T-helper 2 cell treated with Interferon-gamma antibody and Interleukin-4, amounts not matched to agents 100 ng/mL and 5 ng/mL, for 36 hours (primary cell): ENCODE data around the gene PDIA2. TPM values are rescaled to one million over a fixed set of nuclear protein-coding genes. Genes with fewer than 3 reads are reported as not detected.
"Not testable (repeated sequence)": the region's sequence is repeated elsewhere in the genome, so short reads cannot be mapped to it uniquely, and the experiment has no call there.

ENCODE experiments used
- intact Hi-C: fragments of 100-400 bp; cut with micrococcal nuclease; formaldehyde crosslinking; loops from one replicate; pipeline ENCODE4 v1.15.1; 2023
- total RNA-seq: library from RNA; stranded (reverse); gene quantifications from 2 replicates; pipeline ENCODE4 v1.2.3, GENCODE V29; 2022

The PDIA2 gene
- not detected in 2 replicates for total RNA-seq

- intact Hi-C loops = no loop called here
Observed at GRCh38 chr16:283033-283805, at the start of gene PDIA2. Gene PDIA2 (plus strand): TSS chr16:283164. CDS start chr16:283170, 6 bp downstream.

GRCh38 chr16:234468-235305, 48.3 kb upstream of the PDIA2 start, which contains the start of gene FAM234A:
Gene FAM234A (plus strand): TSS chr16:234821. CDS start chr16:254414, 19,593 bp downstream.
- intact Hi-C loops = loop anchor here (1.0 to 5.0 kb wide), 4 partner anchors 18 to 333 kb away; partner anchors contain the start of genes AXIN1, NHLRC4 and PIGQ

- intact Hi-C loops = loop anchor here (5.0 kb wide), 1 partner anchor 327 kb away; the partner anchor contains the start of genes NHLRC4 and PIGQ
Observed at GRCh38 chr16:239948-240277, 43.1 kb upstream of the PDIA2 start.

- intact Hi-C loops = no loop called here
Observed at GRCh38 chr16:240559-240958, 42.4 kb upstream of the PDIA2 start.

GRCh38 chr16:242281-242680, 40.7 kb upstream of the PDIA2 start:
- intact Hi-C loops = no loop called here

GRCh38 chr16:243348-243747, 39.6 kb upstream of the PDIA2 start:
- intact Hi-C loops = no loop called here

- intact Hi-C loops = no loop called here
Observed at GRCh38 chr16:245105-245504, 37.9 kb upstream of the PDIA2 start.

GRCh38 chr16:247027-247426, 35.9 kb upstream of the PDIA2 start:
- intact Hi-C loops = no loop called here

GRCh38 chr16:249431-249830, 33.5 kb upstream of the PDIA2 start:
- intact Hi-C loops = no loop called here

- intact Hi-C loops = loop anchor here (2.0 kb wide), 1 partner anchor 18 kb away; the partner anchor contains the start of gene FAM234A
Observed at GRCh38 chr16:252366-253337, 30.3 kb upstream of the PDIA2 start.

GRCh38 chr16:253833-254232, 29.1 kb upstream of the PDIA2 start:
- intact Hi-C loops = loop anchor here (2.0 kb wide), 1 partner anchor 19 kb away; the partner anchor contains the start of gene FAM234A

- intact Hi-C loops = no loop called here
Observed at GRCh38 chr16:254461-254860, 28.5 kb upstream of the PDIA2 start.

GRCh38 chr16:255183-255582, 27.8 kb upstream of the PDIA2 start:
- intact Hi-C loops = no loop called here

GRCh38 chr16:258091-258490, 24.9 kb upstream of the PDIA2 start:
- intact Hi-C loops = not testable (repeated sequence)

- intact Hi-C loops = no loop called here
Observed at GRCh38 chr16:259226-259625, 23.7 kb upstream of the PDIA2 start.

- intact Hi-C loops = no loop called here
Observed at GRCh38 chr16:259814-260253, 23.1 kb upstream of the PDIA2 start.

GRCh38 chr16:260326-260725, 22.6 kb upstream of the PDIA2 start:
- intact Hi-C loops = no loop called here

- intact Hi-C loops = no loop called here
Observed at GRCh38 chr16:261031-261691, 21.8 kb upstream of the PDIA2 start.

GRCh38 chr16:262121-262745, 20.7 kb upstream of the PDIA2 start:
- intact Hi-C loops = no loop called here
